Liver (tissue), 9 donors: Measurements from ENCODE around the gene MAPKAPK2. TPM values are rescaled to one million over a fixed set of nuclear protein-coding genes. Genes with fewer than 3 reads are reported as not detected.

ENCODE experiments used
- DNase-seq: peaks from one replicate; pipeline ENCODE4 v3.0.0-alpha.2; 2017; ENCODE audit warnings: low spot score
- H3K27ac ChIP-seq, 2 donors: one replicate each; pipeline ENCODE4 v1.7.0; 2013; ENCODE audit warnings: inconsistent platforms in 2 of 2, low read length in 2 of 2, control low read depth in 1 of 2, low read depth in 1 of 2, mild to moderate bottlenecking in 1 of 2
- H3K27me3 ChIP-seq, 4 donors: one replicate each; pipeline versions ENCODE4 v1.6.1 to v1.7.0; 2013; ENCODE audit warnings: low read length in 3 of 4, inconsistent platforms in 1 of 4, mild to moderate bottlenecking in 1 of 4, moderate library complexity in 1 of 4; ENCODE audit not compliant: control insufficient read depth in 4 of 4, insufficient read depth in 4 of 4
- H3K36me3 ChIP-seq, 4 donors: one replicate each; pipeline versions ENCODE4 v1.6.1 to v1.7.0; 2013; ENCODE audit warnings: low read length in 3 of 4, mild to moderate bottlenecking in 3 of 4, low read depth in 1 of 4, moderate library complexity in 1 of 4; ENCODE audit not compliant: control insufficient read depth in 4 of 4, insufficient read depth in 3 of 4
- H3K4me1 ChIP-seq, 4 donors: one replicate each; pipeline versions ENCODE4 v1.6.1 to v1.7.0; 2013; ENCODE audit warnings: low read length in 3 of 4, mild to moderate bottlenecking in 3 of 4, moderate library complexity in 1 of 4; ENCODE audit not compliant: control insufficient read depth in 4 of 4, insufficient read depth in 4 of 4
- H3K4me3 ChIP-seq, 3 donors: one replicate each; pipeline versions ENCODE4 v1.6.1 to v1.7.0; 2013; ENCODE audit warnings: low read length in 3 of 3, control low read depth in 1 of 3, low read depth in 1 of 3, mild to moderate bottlenecking in 1 of 3
- H3K9ac ChIP-seq, 2 donors: one replicate each; pipeline ENCODE4 v1.7.0; 2013; ENCODE audit warnings: low read length in 2 of 2, mild to moderate bottlenecking in 2 of 2, moderate library complexity in 2 of 2, control low read depth in 1 of 2, low read depth in 1 of 2
- H3K9me3 ChIP-seq, 4 donors: one replicate each; pipeline versions ENCODE4 v1.6.1 to v1.7.0; 2013; ENCODE audit warnings: low read length in 3 of 4; ENCODE audit not compliant: control insufficient read depth in 4 of 4
- ATF3 ChIP-seq: IDR thresholded peaks from 2 replicates; pipeline ENCODE4 v1.6.1; 2016; ENCODE audit warnings: antibody characterized with exemption
- CTCF ChIP-seq: fragments of 150-350 bp; IDR thresholded peaks from 2 replicates; pipeline ENCODE4 v1.5.1; 2017; ENCODE audit warnings: improper control_type of control experiment, low read depth, low read length; ENCODE audit not compliant: missing input control
- EGR1 ChIP-seq, 2 donors: IDR thresholded peaks; 2 replicates each; pipeline ENCODE4 v1.6.1; 2016 to 2018; ENCODE audit warnings: antibody characterized with exemption in 2 of 2, low read depth in 2 of 2
- FOXA1 ChIP-seq: IDR thresholded peaks from 2 replicates; pipeline ENCODE4 v1.6.1; 2016; ENCODE audit warnings: antibody characterized with exemption
- FOXA2 ChIP-seq: IDR thresholded peaks from 2 replicates; pipeline ENCODE4 v1.6.1; 2016; ENCODE audit warnings: antibody characterized with exemption
- GABPA ChIP-seq, 2 donors: IDR thresholded peaks in 1 of 2; conservative IDR thresholded peaks in 1 of 2; 2 replicates each; pipeline ENCODE4 v1.6.1; 2016; ENCODE audit warnings: antibody characterized with exemption in 2 of 2, mild to moderate bottlenecking in 1 of 2, moderate library complexity in 1 of 2
- HNF4A ChIP-seq, 2 donors: conservative IDR thresholded peaks; 2 replicates each; pipeline ENCODE4 v1.6.1; 2016; ENCODE audit warnings: antibody characterized with exemption in 2 of 2, mild to moderate bottlenecking in 2 of 2
- HNF4G ChIP-seq: IDR thresholded peaks from 2 replicates; pipeline ENCODE4 v1.6.1; 2016; ENCODE audit warnings: antibody characterized with exemption
- JUND ChIP-seq, 2 donors: IDR thresholded peaks; 2 replicates each; pipeline ENCODE4 v1.6.1; 2016; ENCODE audit warnings: antibody characterized with exemption in 2 of 2
- NR2F2 ChIP-seq: IDR thresholded peaks from 2 replicates; pipeline ENCODE4 v1.6.1; 2016; ENCODE audit warnings: antibody characterized with exemption
- RXRA ChIP-seq, 2 donors: IDR thresholded peaks; 2 replicates each; pipeline ENCODE4 v1.6.1; 2017 to 2018; ENCODE audit warnings: antibody characterized with exemption in 2 of 2, mild to moderate bottlenecking in 1 of 2
- SP1 ChIP-seq: IDR thresholded peaks from 2 replicates; pipeline ENCODE4 v1.6.1; 2018; ENCODE audit warnings: antibody characterized with exemption, mild to moderate bottlenecking
- TAF1 ChIP-seq: conservative IDR thresholded peaks from 2 replicates; pipeline ENCODE4 v1.6.1; 2016; ENCODE audit warnings: antibody characterized with exemption, mild to moderate bottlenecking
- YY1 ChIP-seq: IDR thresholded peaks from 2 replicates; pipeline ENCODE4 v1.6.1; 2016; ENCODE audit warnings: antibody characterized with exemption, mild to moderate bottlenecking
- WGBS: extraction: QIAGEN DNeasy Blood & Tissue Kit; methylation state at CpG from one replicate; pipeline ENCODE4 v1.1.7; 2013; 5-methylcytosine and 5-hydroxymethylcytosine counted together
- polyA plus RNA-seq, 2 donors: library from polyadenylated mRNA; stranded (reverse) in 1 of 2; unstranded in 1 of 2; fragments of 200-250 nt in 1 of 2; fragments of >200 nt in 1 of 2; fragmentation: Nextera tagmentation in 1 of 2; extraction: Ambion mirVana in 1 of 2; gene quantifications; one replicate each; pipeline versions ENCODE4 v1.2.1 to v1.2.3, GENCODE V29; 2013 to 2015
- total RNA-seq, 2 donors: library from RNA; depleted of rRNA; stranded (reverse); fragments of >200 nt; gene quantifications; one replicate each; pipeline ENCODE4 v1.2.3, GENCODE V29; 2014
- TF ChIP-seq, protein P1 (sequence below): IDR thresholded peaks from 2 replicates; pipeline ENCODE4 v1.6.1; 2016; ENCODE audit warnings: antibody characterized with exemption, mild to moderate bottlenecking
- TF ChIP-seq, protein P2 (sequence below): IDR thresholded peaks from 2 replicates; pipeline ENCODE4 v1.6.1; 2016; ENCODE audit warnings: antibody characterized with exemption
- TF ChIP-seq, protein P3 (sequence below): IDR thresholded peaks from 2 replicates; pipeline ENCODE4 v1.6.1; 2016; ENCODE audit warnings: antibody characterized with exemption
- donor health status: healthy.
- donor health status: healthy.
- donor health status: healthy.
- donor health status: healthy.
- donor health status: healthy.

Gene MAPKAPK2
- total and polyA plus RNA-seq, 4 donors: 7.5 to 24.5 (median 14.7) TPM

GRCh38 chr1:206703661-206704060 lies 19.0 kb downstream of the MAPKAPK2 start:
- 85% methylated on average over 4 of the region's 4 CpGs for WGBS
- no peak overlapping the region for H3K27ac ChIP-seq

DNA sequence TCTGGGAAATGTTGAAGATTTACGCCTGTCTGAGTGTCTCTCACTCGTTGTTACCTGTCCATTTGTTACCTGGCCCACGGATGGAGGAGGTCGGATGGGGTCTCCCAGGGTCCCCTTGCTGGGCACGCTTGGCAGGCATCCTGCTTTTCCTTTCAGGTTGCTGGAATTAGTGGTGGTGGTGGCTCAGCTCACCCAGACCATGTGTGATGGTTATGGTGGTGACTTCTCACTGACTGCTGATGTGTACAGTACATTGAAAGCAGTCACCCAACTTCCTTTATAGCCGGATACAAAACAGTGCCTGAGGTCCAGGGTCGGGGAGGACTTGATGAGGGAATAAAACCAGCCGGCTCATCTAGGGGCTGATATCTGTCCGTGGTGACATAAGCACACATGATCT lies 19.5 kb downstream of the MAPKAPK2 start:
- Histone ChIP-seq H3K4me1 (peaks cover 17 to 66% (median 52%) of the 10 kb centered on the region in 4 donors), H3K9ac (no peak overlapping the region), H3K9me3 (no peaks in the 10 kb centered on the region), H3K4me3 (no peak overlapping the region), H3K27ac (no peak overlapping the region), H3K27me3 (no peaks in the 10 kb centered on the region), H3K36me3 (no peaks in the 10 kb centered on the region)
- no peak for DNase-seq
- 84% methylated on average over 9 of the region's 9 CpGs for WGBS
- no peak for TF ChIP-seq EGR1 (IDR thresholded peaks at IDR 0.05; ENCODE audit: low read depth in 2 of 2)
- TF ChIP-seq, protein P1, sequence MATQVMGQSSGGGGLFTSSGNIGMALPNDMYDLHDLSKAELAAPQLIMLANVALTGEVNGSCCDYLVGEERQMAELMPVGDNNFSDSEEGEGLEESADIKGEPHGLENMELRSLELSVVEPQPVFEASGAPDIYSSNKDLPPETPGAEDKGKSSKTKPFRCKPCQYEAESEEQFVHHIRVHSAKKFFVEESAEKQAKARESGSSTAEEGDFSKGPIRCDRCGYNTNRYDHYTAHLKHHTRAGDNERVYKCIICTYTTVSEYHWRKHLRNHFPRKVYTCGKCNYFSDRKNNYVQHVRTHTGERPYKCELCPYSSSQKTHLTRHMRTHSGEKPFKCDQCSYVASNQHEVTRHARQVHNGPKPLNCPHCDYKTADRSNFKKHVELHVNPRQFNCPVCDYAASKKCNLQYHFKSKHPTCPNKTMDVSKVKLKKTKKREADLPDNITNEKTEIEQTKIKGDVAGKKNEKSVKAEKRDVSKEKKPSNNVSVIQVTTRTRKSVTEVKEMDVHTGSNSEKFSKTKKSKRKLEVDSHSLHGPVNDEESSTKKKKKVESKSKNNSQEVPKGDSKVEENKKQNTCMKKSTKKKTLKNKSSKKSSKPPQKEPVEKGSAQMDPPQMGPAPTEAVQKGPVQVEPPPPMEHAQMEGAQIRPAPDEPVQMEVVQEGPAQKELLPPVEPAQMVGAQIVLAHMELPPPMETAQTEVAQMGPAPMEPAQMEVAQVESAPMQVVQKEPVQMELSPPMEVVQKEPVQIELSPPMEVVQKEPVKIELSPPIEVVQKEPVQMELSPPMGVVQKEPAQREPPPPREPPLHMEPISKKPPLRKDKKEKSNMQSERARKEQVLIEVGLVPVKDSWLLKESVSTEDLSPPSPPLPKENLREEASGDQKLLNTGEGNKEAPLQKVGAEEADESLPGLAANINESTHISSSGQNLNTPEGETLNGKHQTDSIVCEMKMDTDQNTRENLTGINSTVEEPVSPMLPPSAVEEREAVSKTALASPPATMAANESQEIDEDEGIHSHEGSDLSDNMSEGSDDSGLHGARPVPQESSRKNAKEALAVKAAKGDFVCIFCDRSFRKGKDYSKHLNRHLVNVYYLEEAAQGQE: no peak

More at GRCh38 chr1:206703661-206704060, 19.0 kb downstream of the MAPKAPK2 start:
- Histone ChIP-seq H3K36me3 (no peaks in the 10 kb centered on the region), H3K9ac (no peak overlapping the region), H3K4me1 (peaks cover 17 to 66% (median 51%) of the 10 kb centered on the region in 4 donors), H3K9me3 (no peaks in the 10 kb centered on the region), H3K27me3 (no peaks in the 10 kb centered on the region), H3K4me3 (no peak overlapping the region)
- no peak for DNase-seq
- TF ChIP-seq ATF3: no peak
- no peak for TF ChIP-seq TAF1
- TF ChIP-seq FOXA1: no peak
- no peak for TF ChIP-seq RXRA (IDR thresholded peaks at IDR 0.05)
- TF ChIP-seq HNF4A (conservative IDR thresholded peaks at IDR 0.05): no peak
- TF ChIP-seq NR2F2: no peak
- no peak for TF ChIP-seq EGR1 (IDR thresholded peaks at IDR 0.05; ENCODE audit: low read depth in 2 of 2)
- TF ChIP-seq HNF4G: no peak

- Histone ChIP-seq H3K9me3 (no peaks in the 10 kb centered on the region), H3K9ac (no peak overlapping the region), H3K4me1 (peaks cover 18 to 67% (median 52%) of the 10 kb centered on the region in 4 donors), H3K27me3 (no peaks in the 10 kb centered on the region), H3K4me3 (no peak overlapping the region), H3K27ac (no peak overlapping the region), H3K36me3 (no peaks in the 10 kb centered on the region)
- 82% methylated on average over 4 of the region's 4 CpGs for WGBS
- no peak for TF ChIP-seq FOXA2
- TF ChIP-seq, protein P2, sequence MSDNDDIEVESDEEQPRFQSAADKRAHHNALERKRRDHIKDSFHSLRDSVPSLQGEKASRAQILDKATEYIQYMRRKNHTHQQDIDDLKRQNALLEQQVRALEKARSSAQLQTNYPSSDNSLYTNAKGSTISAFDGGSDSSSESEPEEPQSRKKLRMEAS: no peak
- TF ChIP-seq SP1: no peak
- TF ChIP-seq GABPA (IDR thresholded peaks at IDR 0.05 in 1 of 2, conservative IDR thresholded peaks at IDR 0.05 in 1 of 2): no peak
- no peak for TF ChIP-seq NR2F2
- TF ChIP-seq, protein P1: no peak
- no peak for TF ChIP-seq HNF4A (conservative IDR thresholded peaks at IDR 0.05)
- no peak for TF ChIP-seq CTCF
- no peak for TF ChIP-seq FOXA1
- no peak for TF ChIP-seq YY1
- TF ChIP-seq JUND (IDR thresholded peaks at IDR 0.05): no peak
- no peak for TF ChIP-seq HNF4G
- TF ChIP-seq, protein P3, sequence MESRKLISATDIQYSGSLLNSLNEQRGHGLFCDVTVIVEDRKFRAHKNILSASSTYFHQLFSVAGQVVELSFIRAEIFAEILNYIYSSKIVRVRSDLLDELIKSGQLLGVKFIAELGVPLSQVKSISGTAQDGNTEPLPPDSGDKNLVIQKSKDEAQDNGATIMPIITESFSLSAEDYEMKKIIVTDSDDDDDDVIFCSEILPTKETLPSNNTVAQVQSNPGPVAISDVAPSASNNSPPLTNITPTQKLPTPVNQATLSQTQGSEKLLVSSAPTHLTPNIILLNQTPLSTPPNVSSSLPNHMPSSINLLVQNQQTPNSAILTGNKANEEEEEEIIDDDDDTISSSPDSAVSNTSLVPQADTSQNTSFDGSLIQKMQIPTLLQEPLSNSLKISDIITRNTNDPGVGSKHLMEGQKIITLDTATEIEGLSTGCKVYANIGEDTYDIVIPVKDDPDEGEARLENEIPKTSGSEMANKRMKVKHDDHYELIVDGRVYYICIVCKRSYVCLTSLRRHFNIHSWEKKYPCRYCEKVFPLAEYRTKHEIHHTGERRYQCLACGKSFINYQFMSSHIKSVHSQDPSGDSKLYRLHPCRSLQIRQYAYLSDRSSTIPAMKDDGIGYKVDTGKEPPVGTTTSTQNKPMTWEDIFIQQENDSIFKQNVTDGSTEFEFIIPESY: no peak
- no peak for DNase-seq
Observed at GRCh38 chr1:206705191-206705590, 20.5 kb downstream of the MAPKAPK2 start.
